Measurements from ENCODE around the gene ITGAX. TPM values are rescaled to one million over a fixed set of nuclear protein-coding genes. Genes with fewer than 3 reads are reported as not detected.

The ITGAX gene
- total and polyA plus RNA-seq, 8 donors = 0.56 to 21.5 (median 1.9) TPM

- Histone ChIP-seq H3K9me3 (no peaks in the 10 kb centered on the region), H3K36me3 (no peaks in the 10 kb centered on the region), H3K4me1 (no peaks in the 10 kb centered on the region), H3K27ac (no peak overlapping the region), H3K27me3 (no peaks in the 10 kb centered on the region), H3K4me3 (no peak overlapping the region)
- WGBS, 2 donors = 92% methylated on average over 1 of the region's 1 CpG
- TF ChIP-seq CTCF (IDR thresholded peaks at IDR 0.05) = no peak
- FAIRE-seq (no peak), ATAC-seq (no peak), DNase-seq (no peak)
- intact Hi-C loops (cut with DNase I) = no loop called here
Measured at GRCh38 chr16:31402687-31403086, 47.7 kb downstream of the ITGAX start.

- WGBS, 2 donors = 68 to 73% methylated on average over 21 of the region's 21 CpGs
- no peak for FAIRE-seq
- Histone ChIP-seq H3K27me3 (no peaks in the 10 kb centered on the region), H3K36me3 (no peaks in the 10 kb centered on the region), H3K4me1 (no peaks in the 10 kb centered on the region), H3K9me3 (no peaks in the 10 kb centered on the region), H3K4me3 (no peak overlapping the region), H3K27ac (no peak overlapping the region)
- intact Hi-C loops (cut with DNase I) = no loop called here
- ATAC-seq = no peak
- no peak for DNase-seq
- TF ChIP-seq CTCF (IDR thresholded peaks at IDR 0.05) = no peak
Measured at GRCh38 chr16:31403590-31404352, 48.8 kb downstream of the ITGAX start.

GRCh38 chr16:31404353-31405064 is 49.5 kb downstream of the ITGAX start:
- TF ChIP-seq CTCF (IDR thresholded peaks at IDR 0.05) = no peak
- WGBS, 2 donors = 65 to 73% methylated on average over 9 of the region's 9 CpGs
- Histone ChIP-seq H3K9me3 (no peaks in the 10 kb centered on the region), H3K27me3 (no peaks in the 10 kb centered on the region), H3K4me1 (no peaks in the 10 kb centered on the region), H3K27ac (no peak overlapping the region), H3K4me3 (no peak overlapping the region), H3K36me3 (no peaks in the 10 kb centered on the region)
- ATAC-seq (peak in 1 of 4 donors; percentile 30), DNase-seq (no peak), FAIRE-seq (no peak)
- intact Hi-C loops (cut with DNase I) = no loop called here

GRCh38 chr16:31407406-31407805 is 52.4 kb downstream of the ITGAX start:
- WGBS, 2 donors = 75 to 82% methylated on average over 8 of the region's 8 CpGs

More at GRCh38 chr16:31407406-31407805, 52.4 kb downstream of the ITGAX start:
- Histone ChIP-seq H3K4me1 (no peaks in the 10 kb centered on the region), H3K27ac (no peak overlapping the region), H3K4me3 (no peak overlapping the region), H3K9me3 (no peaks in the 10 kb centered on the region), H3K27me3 (no peaks in the 10 kb centered on the region), H3K36me3 (no peaks in the 10 kb centered on the region)
- intact Hi-C loops (cut with DNase I) = no loop called here
- TF ChIP-seq CTCF (IDR thresholded peaks at IDR 0.05) = no peak
- DNase-seq = no peak
- no peak for FAIRE-seq
- no peak for ATAC-seq

Data from pancreas (tissue), 10 donors.